ENCODE measurements around the gene FUS. TPM values are rescaled to one million over a fixed set of nuclear protein-coding genes. Genes with fewer than 3 reads are reported as not detected.

Gene FUS
- total and polyA plus RNA-seq, 9 of the 15 experiments (the other 6 are each of a cell fraction or from before 2014, with no cell fraction given) = 43.9 to 575 (median 87.2) TPM

DNA sequence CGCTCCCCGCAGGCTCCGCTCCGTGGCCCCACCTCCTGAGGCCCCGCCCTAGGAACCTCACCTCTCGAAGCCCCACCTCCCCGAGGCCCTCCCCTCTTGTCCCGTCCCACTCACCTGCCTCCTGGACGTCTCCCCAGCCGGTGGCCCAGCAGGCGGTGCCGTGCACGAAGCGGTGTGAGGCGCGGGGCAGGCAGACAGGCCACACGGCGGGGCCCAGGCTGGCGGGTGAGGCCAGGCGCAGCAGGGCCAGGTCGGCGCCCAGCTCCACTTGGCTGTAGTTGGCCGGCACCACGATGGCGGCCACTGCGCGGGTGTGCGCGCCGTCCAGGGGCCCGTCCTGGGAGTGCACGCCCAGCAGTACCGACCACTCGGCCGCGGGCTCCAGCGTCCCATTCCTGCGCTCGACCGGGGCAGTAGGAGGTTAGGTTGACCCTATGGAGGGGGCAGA, 31.6 kb upstream of the FUS start (continued):
- TF ChIP-seq, protein P1, sequence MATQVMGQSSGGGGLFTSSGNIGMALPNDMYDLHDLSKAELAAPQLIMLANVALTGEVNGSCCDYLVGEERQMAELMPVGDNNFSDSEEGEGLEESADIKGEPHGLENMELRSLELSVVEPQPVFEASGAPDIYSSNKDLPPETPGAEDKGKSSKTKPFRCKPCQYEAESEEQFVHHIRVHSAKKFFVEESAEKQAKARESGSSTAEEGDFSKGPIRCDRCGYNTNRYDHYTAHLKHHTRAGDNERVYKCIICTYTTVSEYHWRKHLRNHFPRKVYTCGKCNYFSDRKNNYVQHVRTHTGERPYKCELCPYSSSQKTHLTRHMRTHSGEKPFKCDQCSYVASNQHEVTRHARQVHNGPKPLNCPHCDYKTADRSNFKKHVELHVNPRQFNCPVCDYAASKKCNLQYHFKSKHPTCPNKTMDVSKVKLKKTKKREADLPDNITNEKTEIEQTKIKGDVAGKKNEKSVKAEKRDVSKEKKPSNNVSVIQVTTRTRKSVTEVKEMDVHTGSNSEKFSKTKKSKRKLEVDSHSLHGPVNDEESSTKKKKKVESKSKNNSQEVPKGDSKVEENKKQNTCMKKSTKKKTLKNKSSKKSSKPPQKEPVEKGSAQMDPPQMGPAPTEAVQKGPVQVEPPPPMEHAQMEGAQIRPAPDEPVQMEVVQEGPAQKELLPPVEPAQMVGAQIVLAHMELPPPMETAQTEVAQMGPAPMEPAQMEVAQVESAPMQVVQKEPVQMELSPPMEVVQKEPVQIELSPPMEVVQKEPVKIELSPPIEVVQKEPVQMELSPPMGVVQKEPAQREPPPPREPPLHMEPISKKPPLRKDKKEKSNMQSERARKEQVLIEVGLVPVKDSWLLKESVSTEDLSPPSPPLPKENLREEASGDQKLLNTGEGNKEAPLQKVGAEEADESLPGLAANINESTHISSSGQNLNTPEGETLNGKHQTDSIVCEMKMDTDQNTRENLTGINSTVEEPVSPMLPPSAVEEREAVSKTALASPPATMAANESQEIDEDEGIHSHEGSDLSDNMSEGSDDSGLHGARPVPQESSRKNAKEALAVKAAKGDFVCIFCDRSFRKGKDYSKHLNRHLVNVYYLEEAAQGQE (IDR thresholded peaks at IDR 0.05; ENCODE audit: borderline replicate concordance) = 0 out of 2 replicates have a peak, but pooled peaks have one; percentile 19
- TF ChIP-seq, protein P1 (CRISPR knock-in tag; IDR thresholded peaks at IDR 0.05; ENCODE audit: low read depth) = no peak
- TF ChIP-seq NFIC (IDR thresholded peaks at IDR 0.05) = peak; percentile 76
- no peak for TF ChIP-seq ZBTB8A (IDR thresholded peaks at IDR 0.05; ENCODE audit: partially characterized antibody)
- TF ChIP-seq MAZ (CRISPR knock-in tag; conservative IDR thresholded peaks at IDR 0.05 in 1 of 2, IDR thresholded peaks at IDR 0.05 in 1 of 2) = peak; percentile 32 to 56; a peak in 2 of 4 replicates
- TF ChIP-seq, protein P2, sequence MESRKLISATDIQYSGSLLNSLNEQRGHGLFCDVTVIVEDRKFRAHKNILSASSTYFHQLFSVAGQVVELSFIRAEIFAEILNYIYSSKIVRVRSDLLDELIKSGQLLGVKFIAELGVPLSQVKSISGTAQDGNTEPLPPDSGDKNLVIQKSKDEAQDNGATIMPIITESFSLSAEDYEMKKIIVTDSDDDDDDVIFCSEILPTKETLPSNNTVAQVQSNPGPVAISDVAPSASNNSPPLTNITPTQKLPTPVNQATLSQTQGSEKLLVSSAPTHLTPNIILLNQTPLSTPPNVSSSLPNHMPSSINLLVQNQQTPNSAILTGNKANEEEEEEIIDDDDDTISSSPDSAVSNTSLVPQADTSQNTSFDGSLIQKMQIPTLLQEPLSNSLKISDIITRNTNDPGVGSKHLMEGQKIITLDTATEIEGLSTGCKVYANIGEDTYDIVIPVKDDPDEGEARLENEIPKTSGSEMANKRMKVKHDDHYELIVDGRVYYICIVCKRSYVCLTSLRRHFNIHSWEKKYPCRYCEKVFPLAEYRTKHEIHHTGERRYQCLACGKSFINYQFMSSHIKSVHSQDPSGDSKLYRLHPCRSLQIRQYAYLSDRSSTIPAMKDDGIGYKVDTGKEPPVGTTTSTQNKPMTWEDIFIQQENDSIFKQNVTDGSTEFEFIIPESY (CRISPR knock-in tag; IDR thresholded peaks at IDR 0.05) = peak; percentile 98
- no peak for TF ChIP-seq RBM25 (IDR thresholded peaks at IDR 0.05; ENCODE audit: low read depth, low read length, severe bottlenecking)
- TF ChIP-seq RB1 (IDR thresholded peaks at IDR 0.05; ENCODE audit: low read depth) = peak; percentile 63; the same call in 1 of the 2 replicates
- no peak for TF ChIP-seq ZNF644 (tag; IDR thresholded peaks at IDR 0.05; ENCODE audit: low read depth)
- TF ChIP-seq ZC3H11A (IDR thresholded peaks at IDR 0.05; ENCODE audit: low read depth, low read length) = no peak
- TF ChIP-seq ERF (CRISPR knock-in tag; IDR thresholded peaks at IDR 0.05) = no peak
- no peak for TF ChIP-seq ZNF445 (CRISPR knock-in tag; IDR thresholded peaks at IDR 0.05; ENCODE audit: low read depth)
- peak; percentile 50; the same call in 1 of the 2 replicates for TF ChIP-seq POLR2G (IDR thresholded peaks at IDR 0.05; ENCODE audit: low read depth, low read length)
- no peak for TF ChIP-seq ATF1 (CRISPR knock-in tag; IDR thresholded peaks at IDR 0.05)
- peak; percentile 23; the same call in 1 of the 2 replicates for TF ChIP-seq ATF1 (tag; IDR thresholded peaks at IDR 0.05)
- no peak for TF ChIP-seq ELF2 (CRISPR knock-in tag; IDR thresholded peaks at IDR 0.05)
- TF ChIP-seq, protein P3, sequence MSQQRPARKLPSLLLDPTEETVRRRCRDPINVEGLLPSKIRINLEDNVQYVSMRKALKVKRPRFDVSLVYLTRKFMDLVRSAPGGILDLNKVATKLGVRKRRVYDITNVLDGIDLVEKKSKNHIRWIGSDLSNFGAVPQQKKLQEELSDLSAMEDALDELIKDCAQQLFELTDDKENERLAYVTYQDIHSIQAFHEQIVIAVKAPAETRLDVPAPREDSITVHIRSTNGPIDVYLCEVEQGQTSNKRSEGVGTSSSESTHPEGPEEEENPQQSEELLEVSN (IDR thresholded peaks at IDR 0.05; ENCODE audit: borderline replicate concordance in 1 of 2, extremely low read depth in 1 of 2, insufficient read depth in 1 of 2, insufficient read length in 1 of 2, low read depth in 1 of 2, low read length in 1 of 2, poor library complexity in 1 of 2, severe bottlenecking in 1 of 2) = peak; percentile 31 to 76
- no peak for TF ChIP-seq HCFC1 (IDR thresholded peaks at IDR 0.05; ENCODE audit: low read depth, low read length)
